22Rv1 (cell line): ENCODE data around the gene GCNT3.

Experiments
- H3K27ac ChIP-seq: fragments of 450-650 bp; 2 replicates; pipeline ENCODE4 v1.5.1; 2017
- ZFX ChIP-seq: fragments of 450-650 bp; IDR thresholded peaks from 2 replicates; pipeline ENCODE4 v1.6.1; 2017; ENCODE audit warnings: antibody characterized with exemption, borderline replicate concordance
- TF ChIP-seq, protein P1 (sequence below): fragments of 450-650 bp; IDR thresholded peaks from 2 replicates; pipeline ENCODE4 v1.5.1; 2017; ENCODE audit warnings: mild to moderate bottlenecking

Gene GCNT3

DNA sequence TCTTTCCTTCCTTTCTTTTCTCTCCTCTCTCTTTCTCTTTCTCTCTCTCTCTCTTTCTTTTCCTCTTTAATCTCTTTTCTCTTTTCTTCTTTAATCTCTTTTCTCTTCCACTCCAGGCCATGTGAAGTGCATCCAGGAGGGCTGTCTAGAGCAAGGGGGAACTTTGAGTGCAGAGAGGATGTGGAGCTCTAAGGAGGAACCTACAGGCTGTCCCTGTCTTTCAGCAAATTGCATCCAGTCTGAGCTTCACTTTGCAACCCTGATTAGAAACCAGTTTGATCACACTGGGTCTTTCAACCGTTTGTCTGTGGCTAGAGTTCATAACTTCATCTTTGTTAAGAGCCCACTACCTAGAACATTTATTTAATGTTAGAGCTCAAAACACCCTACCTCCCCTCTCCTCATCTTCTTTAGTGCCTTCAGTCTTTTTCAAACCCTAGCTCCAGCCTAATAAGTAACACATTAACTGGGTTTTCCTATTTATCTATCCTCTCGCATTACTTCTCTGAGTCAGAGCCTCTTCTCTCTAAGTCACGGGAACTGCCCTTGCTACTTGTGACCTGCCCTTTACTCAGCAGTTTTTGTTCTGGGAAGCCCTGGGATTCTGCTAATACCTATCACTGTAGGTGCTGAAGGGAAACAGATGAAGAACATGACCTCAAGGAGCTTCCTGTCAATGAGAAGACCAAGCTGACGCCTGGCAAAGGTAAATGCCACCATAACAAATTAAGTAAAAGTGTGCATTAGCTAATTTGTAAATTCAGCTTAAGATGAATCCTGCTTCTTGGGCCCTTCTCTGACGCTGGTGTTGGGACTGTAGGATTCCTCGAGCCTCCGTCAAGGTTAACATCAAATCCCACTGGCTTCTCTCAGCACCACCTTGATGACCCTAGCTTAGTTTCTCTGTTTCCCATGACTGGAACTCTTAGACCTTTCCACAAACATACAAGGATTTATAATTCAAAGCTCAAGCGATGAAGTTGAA lies at the start of gene GCNT3:
Gene GCNT3, plus strand, starts transcription at position 508 of the 985 bp plus-strand sequence. CDS start 6,456 bp downstream, outside the sequence.
- H3K27ac ChIP-seq, result peak within 1 kb of the TSS; percentile 55
- TF ChIP-seq, protein P1, sequence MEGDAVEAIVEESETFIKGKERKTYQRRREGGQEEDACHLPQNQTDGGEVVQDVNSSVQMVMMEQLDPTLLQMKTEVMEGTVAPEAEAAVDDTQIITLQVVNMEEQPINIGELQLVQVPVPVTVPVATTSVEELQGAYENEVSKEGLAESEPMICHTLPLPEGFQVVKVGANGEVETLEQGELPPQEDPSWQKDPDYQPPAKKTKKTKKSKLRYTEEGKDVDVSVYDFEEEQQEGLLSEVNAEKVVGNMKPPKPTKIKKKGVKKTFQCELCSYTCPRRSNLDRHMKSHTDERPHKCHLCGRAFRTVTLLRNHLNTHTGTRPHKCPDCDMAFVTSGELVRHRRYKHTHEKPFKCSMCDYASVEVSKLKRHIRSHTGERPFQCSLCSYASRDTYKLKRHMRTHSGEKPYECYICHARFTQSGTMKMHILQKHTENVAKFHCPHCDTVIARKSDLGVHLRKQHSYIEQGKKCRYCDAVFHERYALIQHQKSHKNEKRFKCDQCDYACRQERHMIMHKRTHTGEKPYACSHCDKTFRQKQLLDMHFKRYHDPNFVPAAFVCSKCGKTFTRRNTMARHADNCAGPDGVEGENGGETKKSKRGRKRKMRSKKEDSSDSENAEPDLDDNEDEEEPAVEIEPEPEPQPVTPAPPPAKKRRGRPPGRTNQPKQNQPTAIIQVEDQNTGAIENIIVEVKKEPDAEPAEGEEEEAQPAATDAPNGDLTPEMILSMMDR, result no peak
- no peak for TF ChIP-seq ZFX

GRCh38 chr15:59562448-59563186 lies 49.0 kb upstream of the GCNT3 start:
- TF ChIP-seq ZFX, result no peak
- TF ChIP-seq, protein P1, result no peak
- H3K27ac ChIP-seq, result no peak overlapping the region

DNA sequence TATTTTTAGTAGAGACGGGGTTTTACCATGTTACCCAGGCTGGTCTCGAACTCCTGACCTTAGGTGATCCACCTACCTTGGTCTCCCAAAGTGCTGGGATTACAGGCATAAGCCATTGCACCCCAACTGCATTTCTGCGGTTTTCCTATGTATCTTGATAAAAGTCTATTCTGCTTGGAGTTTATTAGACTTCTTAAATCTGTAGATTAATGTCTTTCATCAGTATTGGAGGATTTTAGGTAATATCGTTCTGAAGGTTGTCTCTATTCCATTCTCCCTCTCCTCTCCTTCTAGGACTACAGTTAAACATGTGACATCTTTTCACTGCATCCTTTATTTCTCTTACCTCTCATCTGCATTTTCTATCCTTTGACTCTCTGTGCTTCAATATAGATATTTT lies 46.3 kb upstream of the GCNT3 start:
- H3K27ac ChIP-seq, result no peak overlapping the region
- TF ChIP-seq, protein P1, result no peak
- no peak for TF ChIP-seq ZFX

- TF ChIP-seq, protein P1, result no peak
- no peak overlapping the region for H3K27ac ChIP-seq
Measured at GRCh38 chr15:59567324-59567723, 44.3 kb upstream of the GCNT3 start.

- TF ChIP-seq ZFX, result no peak
- TF ChIP-seq, protein P1, result no peak
- H3K27ac ChIP-seq, result no peak overlapping the region
Measured at GRCh38 chr15:59569477-59569876, 42.1 kb upstream of the GCNT3 start.

DNA sequence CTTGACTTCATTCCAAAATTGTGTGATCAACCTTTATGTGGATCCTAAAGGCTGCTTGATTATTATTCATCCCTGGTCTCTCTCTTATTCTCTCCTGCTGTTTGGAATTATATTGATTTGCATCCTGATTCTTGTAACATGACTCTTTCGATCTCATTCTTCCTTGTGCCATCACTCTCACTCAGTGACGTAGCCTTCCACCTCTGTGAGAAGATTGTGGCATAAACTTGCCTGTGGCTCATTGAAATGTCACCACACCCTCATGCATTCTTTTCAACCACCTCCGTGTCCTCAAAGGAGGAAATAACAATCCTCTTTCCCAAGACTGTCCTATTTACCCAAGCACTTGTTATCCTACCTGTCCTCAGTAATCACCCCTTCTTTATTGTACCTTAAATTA lies 41.3 kb upstream of the GCNT3 start:
- no peak for TF ChIP-seq ZFX
- TF ChIP-seq, protein P1, result no peak
- H3K27ac ChIP-seq, result no peak overlapping the region

DNA sequence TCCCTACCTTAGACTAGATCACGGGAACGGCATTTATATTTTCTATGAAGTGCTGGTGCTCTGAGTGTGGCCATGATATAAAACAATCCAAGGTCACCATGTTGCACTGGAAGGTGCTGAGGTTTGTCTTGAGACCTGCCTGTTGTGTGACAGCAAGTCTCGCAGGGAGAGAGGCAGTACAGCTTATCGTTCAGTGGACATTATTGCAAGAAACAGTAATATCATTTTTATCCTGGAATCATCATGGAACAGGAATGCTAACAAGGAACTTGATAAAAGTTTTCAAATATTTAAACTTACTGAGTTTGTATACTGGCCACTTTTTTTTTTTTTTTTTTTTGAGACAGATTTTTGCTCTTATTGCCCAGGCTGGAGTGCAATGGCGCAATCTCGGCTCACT lies 40.0 kb upstream of the GCNT3 start:
- no peak for TF ChIP-seq ZFX
- TF ChIP-seq, protein P1, result no peak
- H3K27ac ChIP-seq, result no peak overlapping the region
